ENCODE results near the gene TSPEAR.
"Not testable (repeated sequence)": the region's sequence is repeated elsewhere in the genome, so short reads cannot be mapped to it uniquely, and the experiment has no call there.

Gene TSPEAR

DNA sequence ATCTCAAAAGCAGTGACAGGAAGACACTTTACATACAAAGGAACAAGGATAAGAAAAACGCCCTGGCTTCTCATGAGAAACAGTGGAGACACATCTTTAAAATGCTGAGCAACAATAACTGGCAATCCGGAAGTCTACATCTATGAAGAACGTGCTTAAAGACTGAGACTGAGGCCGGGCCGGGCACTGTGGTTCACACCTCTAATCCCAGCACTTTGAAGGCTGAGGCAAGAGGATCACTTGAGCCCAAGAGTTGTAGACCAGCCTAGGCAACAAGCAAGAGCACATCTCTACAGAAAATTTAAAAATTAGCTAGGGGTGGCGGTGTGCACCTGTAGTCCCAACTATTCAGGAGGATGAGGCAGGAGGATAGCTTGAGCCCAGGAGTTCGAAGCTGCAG lies 27.3 kb downstream of the TSPEAR start:
- no peak for DNase-seq (ENCODE audit: low spot score)

GRCh38 chr21:44682580-44683151 lies 28.7 kb downstream of the TSPEAR start:
- DNase-seq (ENCODE audit: low spot score): no peak

- no peak for DNase-seq (ENCODE audit: low spot score)
Measured at GRCh38 chr21:44681861-44682579, 29.4 kb downstream of the TSPEAR start, which contains the start of gene KRTAP12-1. TSS of gene KRTAP12-1 (minus strand) at chr21:44682163. CDS start at chr21:44682123, 40 bp downstream.

GRCh38 chr21:44681152-44681551 lies 30.2 kb downstream of the TSPEAR start:
- DNase-seq (ENCODE audit: low spot score): no peak

DNA sequence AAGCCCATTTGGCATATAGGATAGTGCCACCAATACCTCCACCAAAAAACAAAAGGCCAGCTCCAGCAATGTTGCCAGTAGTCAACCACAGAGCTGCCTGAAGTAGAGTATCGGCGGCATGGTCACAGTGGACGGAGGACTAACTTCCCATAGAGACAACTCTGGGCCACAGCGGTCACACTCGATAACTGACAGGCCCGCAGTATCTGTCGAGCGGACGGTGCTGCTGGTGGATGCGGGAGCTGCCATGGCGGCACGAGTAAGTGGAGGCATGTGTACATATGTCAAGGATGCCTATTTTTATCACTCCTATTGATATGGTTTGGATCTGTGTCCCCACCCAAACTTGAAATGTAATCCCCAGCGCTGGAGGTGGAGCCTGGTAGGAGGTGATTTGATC lies 33.5 kb downstream of the TSPEAR start:
- DNase-seq (ENCODE audit: low spot score): no peak

DNA sequence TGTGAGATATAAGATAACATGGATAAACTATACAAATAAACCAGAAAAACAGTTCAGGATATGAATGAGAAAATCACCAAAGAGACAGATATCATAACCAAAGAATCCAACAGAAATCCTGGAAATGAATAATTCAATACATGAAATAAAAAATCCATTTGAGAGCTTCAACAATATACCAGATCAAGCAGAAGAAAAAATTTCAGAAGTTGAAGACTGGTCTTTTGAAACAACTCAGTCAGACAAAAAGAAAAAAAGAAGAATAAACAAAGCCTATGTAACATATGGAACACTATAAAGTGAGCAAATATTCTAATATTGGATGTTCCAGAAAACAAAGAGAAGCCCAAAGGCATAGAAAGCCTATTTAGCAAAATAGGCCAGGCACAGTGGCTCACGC lies 39.5 kb downstream of the TSPEAR start:
- no peak for DNase-seq (ENCODE audit: low spot score)

DNA sequence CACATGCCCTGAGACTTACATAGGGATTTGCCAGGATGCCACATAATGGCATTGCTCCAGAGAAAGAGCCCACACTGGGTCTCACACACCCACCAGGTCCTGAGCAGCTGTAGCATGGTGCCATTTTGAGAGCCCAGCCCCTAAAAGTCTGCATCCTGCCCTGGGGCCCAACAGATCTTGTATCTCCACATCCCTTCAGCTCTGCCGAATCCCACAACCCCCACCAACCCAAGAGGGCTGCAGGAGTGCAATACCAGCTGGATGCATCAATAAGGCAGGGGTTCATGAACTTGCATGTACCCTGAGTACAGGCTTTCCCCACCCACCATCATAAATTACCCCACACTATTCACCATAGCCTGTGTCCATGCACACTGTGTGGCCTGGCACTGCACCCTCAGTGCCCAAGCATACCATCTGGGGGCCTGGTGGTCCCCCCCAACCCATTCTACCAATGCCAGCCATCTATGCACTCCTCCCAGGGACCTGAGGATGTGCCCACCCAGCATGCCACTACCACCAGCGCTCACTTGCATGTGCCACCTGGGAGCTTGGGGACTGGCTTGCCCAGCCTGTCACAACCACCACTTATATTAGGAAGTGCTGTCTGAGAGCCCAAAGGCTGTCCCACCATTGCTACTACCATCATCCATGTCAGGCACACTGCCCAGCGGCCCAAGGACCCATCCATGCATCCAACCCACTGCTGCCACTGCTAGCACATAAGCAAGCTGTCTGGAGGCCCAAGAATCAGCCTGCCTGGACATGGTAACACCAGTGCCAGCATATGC lies 40.5 kb downstream of the TSPEAR start:
- no peak for DNase-seq (ENCODE audit: low spot score)

- no peak for DNase-seq (ENCODE audit: low spot score)
Measured at GRCh38 chr21:44667612-44668011, 43.8 kb downstream of the TSPEAR start.

- DNase-seq (ENCODE audit: low spot score): no peak
Measured at GRCh38 chr21:44666401-44667320, 44.7 kb downstream of the TSPEAR start, which contains the start of gene KRTAP12-2. TSS of gene KRTAP12-2 (minus strand) at chr21:44666927. CDS start at chr21:44666886, 41 bp downstream.

- no peak for DNase-seq (ENCODE audit: low spot score)
Measured at GRCh38 chr21:44664691-44665090, 46.7 kb downstream of the TSPEAR start.

- not testable (repeated sequence) for DNase-seq (ENCODE audit: low spot score)
Measured at GRCh38 chr21:44661567-44661966, 49.8 kb downstream of the TSPEAR start.

DNA sequence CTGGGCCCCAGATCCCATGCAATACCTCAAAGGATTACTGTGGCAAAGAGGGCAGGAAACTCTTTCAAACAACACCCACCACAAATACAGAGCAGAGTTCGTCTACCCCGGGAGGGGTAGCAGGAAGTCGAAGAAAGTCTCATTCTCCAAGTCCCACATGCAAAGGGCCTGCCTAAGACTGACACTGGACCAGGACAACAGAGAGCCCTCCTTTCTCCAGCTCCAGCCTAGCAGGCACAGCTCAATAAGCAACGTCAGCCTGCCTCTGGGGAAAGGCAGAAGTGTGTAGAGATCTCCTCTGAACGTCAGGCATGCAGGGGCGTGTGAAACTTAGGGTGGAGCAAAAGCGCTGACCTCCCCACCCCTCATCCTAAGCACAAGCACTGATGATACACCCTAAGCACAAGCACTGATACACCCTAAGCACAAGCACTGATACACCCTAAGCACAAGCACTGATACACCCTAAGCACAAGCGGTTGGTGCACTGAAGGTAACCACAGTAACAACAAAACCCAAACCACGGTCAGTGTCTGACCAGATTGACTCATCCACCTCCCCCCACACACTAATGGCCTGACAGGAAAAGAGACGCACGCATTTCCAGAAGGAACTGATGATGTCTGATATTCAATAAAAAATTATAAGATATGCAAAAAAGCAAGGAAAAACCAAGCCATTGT lies 52.3 kb downstream of the TSPEAR start:
- DNase-seq (ENCODE audit: low spot score): no peak

DNA sequence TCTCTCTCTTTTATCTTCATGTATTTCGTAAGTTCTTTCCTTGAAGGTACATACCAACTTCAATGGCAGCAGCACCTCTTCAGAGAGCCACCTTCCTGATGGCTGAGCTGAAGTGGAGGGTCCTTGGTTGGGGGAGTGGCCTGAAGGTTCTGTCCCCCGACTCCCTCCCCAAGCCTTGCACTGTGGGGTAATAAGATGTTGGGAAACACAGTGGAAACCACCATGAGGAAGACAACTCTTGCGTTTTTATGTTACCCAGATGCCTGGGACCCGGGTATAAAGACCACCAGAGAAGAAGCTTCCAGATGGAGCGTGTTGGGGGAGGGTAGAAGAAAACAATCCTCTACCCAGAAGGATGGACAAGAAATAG lies 52.8 kb downstream of the TSPEAR start:
- DNase-seq (ENCODE audit: low spot score): no peak

- no peak for DNase-seq (ENCODE audit: low spot score)
Measured at GRCh38 chr21:44657635-44658540, 53.5 kb downstream of the TSPEAR start, which contains the start of gene KRTAP12-3. TSS of gene KRTAP12-3 (plus strand) at chr21:44657932. CDS start at chr21:44657980, 48 bp downstream.

GRCh38 chr21:44656868-44657267 lies 54.5 kb downstream of the TSPEAR start:
- no peak for DNase-seq (ENCODE audit: low spot score)

DNA sequence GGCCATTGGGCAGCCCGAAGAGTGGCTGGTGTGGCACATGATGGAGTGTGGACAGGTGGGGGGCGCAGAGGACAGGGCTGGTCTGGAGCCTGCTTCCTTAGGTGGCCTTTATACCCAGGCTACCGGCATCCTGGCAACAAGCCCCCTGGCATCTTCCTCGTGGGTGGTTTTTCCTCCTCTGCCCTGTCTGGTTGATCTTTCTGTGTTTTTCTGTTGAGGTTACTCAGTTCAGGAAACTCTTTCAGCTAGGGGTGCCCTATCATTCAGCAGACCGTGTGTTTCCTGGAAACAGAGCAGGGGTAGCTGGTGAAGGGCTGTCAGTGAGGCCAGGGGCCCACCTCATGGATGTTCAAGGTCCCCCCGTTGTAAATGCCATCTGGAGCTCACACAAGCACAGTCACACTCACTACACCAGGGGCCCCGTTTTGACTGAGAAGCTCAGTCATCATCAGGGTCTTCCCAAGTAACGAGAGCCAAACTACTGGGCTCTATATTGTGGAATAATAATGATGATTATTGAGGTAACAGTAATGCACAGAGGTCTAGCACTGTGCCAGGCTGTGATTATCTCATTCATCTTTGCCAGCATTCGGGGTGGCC lies 56.7 kb downstream of the TSPEAR start, which contains the start of gene KRTAP12-4:
Gene KRTAP12-4 (minus strand): TSS at position 84 of the 600 bp plus-strand sequence. CDS start 45 bp downstream, at position 39.
- no peak for DNase-seq (ENCODE audit: low spot score)

GRCh38 chr21:44653656-44654575 lies 57.5 kb downstream of the TSPEAR start:
- DNase-seq (ENCODE audit: low spot score): no peak

- no peak for DNase-seq (ENCODE audit: low spot score)
Measured at GRCh38 chr21:44653123-44653522, 58.2 kb downstream of the TSPEAR start.
